DND-41 (cell line): Measurements from ENCODE around the gene GDF9.

Experiments used
- EZH2 ChIP-seq: IDR thresholded peaks from 3 replicates; pipeline ENCODE4 v1.6.1; 2012; ENCODE audit warnings: borderline replicate concordance, low read depth, mild to moderate bottlenecking, moderate library complexity, low read length, inconsistent platforms; ENCODE audit not compliant: severe bottlenecking
- TF ChIP-seq, protein P1 (sequence below): IDR thresholded peaks from 2 replicates; pipeline ENCODE4 v1.5.1; 2012; ENCODE audit warnings: borderline replicate concordance, low read length, moderate library complexity, mild to moderate bottlenecking; ENCODE audit not compliant: poor library complexity, severe bottlenecking; ENCODE audit errors: extremely low read depth

- TF ChIP-seq, protein P1, sequence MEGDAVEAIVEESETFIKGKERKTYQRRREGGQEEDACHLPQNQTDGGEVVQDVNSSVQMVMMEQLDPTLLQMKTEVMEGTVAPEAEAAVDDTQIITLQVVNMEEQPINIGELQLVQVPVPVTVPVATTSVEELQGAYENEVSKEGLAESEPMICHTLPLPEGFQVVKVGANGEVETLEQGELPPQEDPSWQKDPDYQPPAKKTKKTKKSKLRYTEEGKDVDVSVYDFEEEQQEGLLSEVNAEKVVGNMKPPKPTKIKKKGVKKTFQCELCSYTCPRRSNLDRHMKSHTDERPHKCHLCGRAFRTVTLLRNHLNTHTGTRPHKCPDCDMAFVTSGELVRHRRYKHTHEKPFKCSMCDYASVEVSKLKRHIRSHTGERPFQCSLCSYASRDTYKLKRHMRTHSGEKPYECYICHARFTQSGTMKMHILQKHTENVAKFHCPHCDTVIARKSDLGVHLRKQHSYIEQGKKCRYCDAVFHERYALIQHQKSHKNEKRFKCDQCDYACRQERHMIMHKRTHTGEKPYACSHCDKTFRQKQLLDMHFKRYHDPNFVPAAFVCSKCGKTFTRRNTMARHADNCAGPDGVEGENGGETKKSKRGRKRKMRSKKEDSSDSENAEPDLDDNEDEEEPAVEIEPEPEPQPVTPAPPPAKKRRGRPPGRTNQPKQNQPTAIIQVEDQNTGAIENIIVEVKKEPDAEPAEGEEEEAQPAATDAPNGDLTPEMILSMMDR = no peak
- TF ChIP-seq EZH2 = no peak
Observed at GRCh38 chr5:132840896-132841295, 25.4 kb downstream of the GDF9 start.
